NB4 (cell line): ENCODE results near the gene SLC5A7.

Experiments used
- CTCF ChIP-seq: IDR thresholded peaks from one replicate; pipeline ENCODE4 v1.5.1; 2012; ENCODE audit warnings: low read depth, low read length
- MYC ChIP-seq: IDR thresholded peaks from 2 replicates; pipeline ENCODE4 v1.6.1; 2011; ENCODE audit warnings: low read depth, low read length
- POLR2A ChIP-seq: IDR thresholded peaks from 2 replicates; pipeline ENCODE4 v1.6.1; 2011; ENCODE audit warnings: mild to moderate bottlenecking; ENCODE audit not compliant: insufficient read length; ENCODE audit errors: extremely low read depth
- TF ChIP-seq, protein P1 (sequence below): IDR thresholded peaks from 2 replicates; pipeline ENCODE4 v1.6.1; 2011; ENCODE audit warnings: low read depth, low read length

DNA sequence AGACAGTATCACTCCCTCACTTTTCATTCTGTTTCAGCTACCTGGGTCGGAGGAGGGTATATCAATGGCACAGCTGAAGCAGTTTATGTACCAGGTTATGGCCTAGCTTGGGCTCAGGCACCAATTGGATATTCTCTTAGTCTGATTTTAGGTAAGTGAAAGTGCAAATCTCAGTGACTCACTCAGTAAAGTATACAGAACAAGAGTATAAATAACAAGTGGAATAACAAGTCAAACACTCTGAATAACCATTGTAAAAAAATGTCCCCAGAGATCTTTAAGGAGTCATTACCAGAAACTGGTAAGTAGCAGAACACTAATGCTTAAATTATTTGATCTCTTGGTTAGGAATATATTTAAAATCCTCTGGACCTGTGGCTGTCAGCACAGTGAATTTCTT, 5.7 kb downstream of the SLC5A7 start:
- TF ChIP-seq CTCF (no peak), POLR2A (no peak), MYC (no peak)
- TF ChIP-seq, protein P1, sequence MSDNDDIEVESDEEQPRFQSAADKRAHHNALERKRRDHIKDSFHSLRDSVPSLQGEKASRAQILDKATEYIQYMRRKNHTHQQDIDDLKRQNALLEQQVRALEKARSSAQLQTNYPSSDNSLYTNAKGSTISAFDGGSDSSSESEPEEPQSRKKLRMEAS: no peak
